K562 (cell line): ENCODE results near the gene SPATS2L. TPM values are rescaled to one million over a fixed set of nuclear protein-coding genes. Genes with fewer than 3 reads are reported as not detected.

Experiments used
- ATAC-seq: fragments of 200-7000 bp; cut with Tn5 transposase; 3 replicates; pipeline ENCODE4 v1.9.1; 2020; ENCODE audit warnings: moderate library complexity
- BruUV-seq: library from RNA; stranded (reverse); fragments of 400-500 nt; replicated peaks from 2 replicates; lab custom pipeline; 2021; lab: Mats Ljungman, UMichigan
- CTCF ChIA-PET: fragments of 300-600 bp; formaldehyde crosslinking; extraction: SDS; loops from one replicate; lab custom pipeline; 2021; ENCODE audit warnings: low intra/inter-chr PET ratio; lab: Yijun Ruan, JAX
- POLR2A ChIA-PET: fragments of 300-600, 350-650 bp; sonication (Branson Sonifier 250); formaldehyde crosslinking; extraction: SDS; loops from one replicate; lab custom pipeline; 2021; ENCODE audit warnings: antibody characterized with exemption, inconsistent platforms; lab: Yijun Ruan, JAX
- DNase-seq, 4 experiments: peaks; one replicate each; pipeline versions ENCODE4 v3.0.0 to v3.0.0-alpha.2; 2011 to 2018; ENCODE audit warnings: low spot score in 3 of 4, mixed read lengths in 3 of 4; ENCODE audit errors: extremely low read depth in 1 of 4
- FAIRE-seq: peaks from 2 replicates; lab custom pipeline; 2011; peaks lifted over from hg19 to GRCh38; lab: Jason Lieb, UNC
- H2AFZ ChIP-seq: 2 replicates; pipeline ENCODE4 v1.6.0; 2011; ENCODE audit warnings: low read depth, low read length, control low read depth, inconsistent platforms
- H3K27ac ChIP-seq: fragments of 200-600 bp; 3 replicates; pipeline ENCODE4 v1.8.0; 2011; ENCODE audit warnings: low read depth, mild to moderate bottlenecking, control low read depth, inconsistent platforms, low read length, moderate library complexity, mixed read lengths; ENCODE audit errors: extremely low read depth
- H3K27me3 ChIP-seq, 2 experiments: fragments of 300-600 bp in 1 of 2; 2 replicates in 1 of 2; 3 replicates in 1 of 2; pipeline versions ENCODE4 v1.6.0 to v1.8.0; 2011; ENCODE audit warnings: inconsistent platforms in 2 of 2, low read length in 2 of 2, mild to moderate bottlenecking in 1 of 2, mixed read lengths in 1 of 2, moderate library complexity in 1 of 2; ENCODE audit not compliant: control insufficient read depth in 2 of 2, insufficient read depth in 2 of 2
- H3K36me3 ChIP-seq: fragments of 300-600 bp; 3 replicates; pipeline ENCODE4 v1.8.0; 2011; ENCODE audit warnings: mild to moderate bottlenecking, low read length, inconsistent platforms; ENCODE audit not compliant: control insufficient read depth, insufficient read depth
- H3K4me1 ChIP-seq, 2 experiments: fragments of 200-600 bp in 1 of 2; replicated peaks in 1 of 2; 2 replicates in 1 of 2; 3 replicates in 1 of 2; pipeline versions ENCODE4 v1.5.1 to v1.8.0; 2011; ENCODE audit warnings: inconsistent platforms in 2 of 2, low read length in 2 of 2, mild to moderate bottlenecking in 1 of 2, mixed read lengths in 1 of 2, moderate library complexity in 1 of 2; ENCODE audit not compliant: control insufficient read depth in 2 of 2, insufficient read depth in 2 of 2
- H3K4me2 ChIP-seq: 2 replicates; pipeline ENCODE4 v1.6.1; 2011; ENCODE audit warnings: low read length, control low read depth, inconsistent platforms, mixed read lengths; ENCODE audit not compliant: insufficient read depth
- H3K4me3 ChIP-seq: fragments of 200-600 bp; sonication (generic), shearing (Covaris generic); 2 replicates; pipeline ENCODE4 v1.5.1; 2016; ENCODE audit warnings: control low read depth, inconsistent platforms
- H3K79me2 ChIP-seq: fragments of 200-600 bp; 3 replicates; pipeline ENCODE4 v1.8.0; 2011; ENCODE audit warnings: low read length, inconsistent platforms; ENCODE audit not compliant: control insufficient read depth, insufficient read depth
- H3K9ac ChIP-seq, 2 experiments: 2 replicates each; pipeline versions ENCODE4 v1.6.0 to v1.6.1; 2011; ENCODE audit warnings: low read depth in 2 of 2, low read length in 2 of 2, control low read depth in 1 of 2, inconsistent platforms in 1 of 2, mild to moderate bottlenecking in 1 of 2, mixed read lengths in 1 of 2; ENCODE audit not compliant: insufficient read depth in 1 of 2
- H3K9me1 ChIP-seq: one replicate; pipeline ENCODE4 v1.6.0; 2011; ENCODE audit warnings: inconsistent platforms, mild to moderate bottlenecking, low read length, moderate library complexity; ENCODE audit not compliant: control insufficient read depth, insufficient read depth
- H3K9me3 ChIP-seq: replicated peaks from 2 replicates; pipeline ENCODE4 v1.5.1; 2011; ENCODE audit warnings: low read depth, low read length, inconsistent platforms; ENCODE audit not compliant: control insufficient read depth, insufficient read depth
- H4K20me1 ChIP-seq: replicated peaks from 2 replicates; pipeline ENCODE4 v1.6.1; 2011; ENCODE audit warnings: low read length, inconsistent platforms, mixed read lengths; ENCODE audit not compliant: control insufficient read depth, insufficient read depth
- CC2D1A ChIP-seq: fragments of 450-650 bp; IDR thresholded peaks from 2 replicates; pipeline ENCODE4 v1.6.1; 2017; ENCODE audit warnings: mild to moderate bottlenecking
- CTCFL ChIP-seq: IDR thresholded peaks from 2 replicates; pipeline ENCODE4 v1.6.1; 2011; ENCODE audit warnings: borderline replicate concordance, low read depth, mild to moderate bottlenecking, moderate library complexity, low read length; ENCODE audit not compliant: insufficient read depth, poor library complexity, severe bottlenecking
- ESRRB ChIP-seq: fragments of 250-450 bp; sonication (Bioruptor Pico); IDR thresholded peaks from 2 replicates; pipeline ENCODE4 v1.5.0; 2020; ENCODE audit warnings: mild to moderate bottlenecking, moderate library complexity, borderline replicate concordance
- JUND ChIP-seq, 2 experiments: IDR thresholded peaks; 2 replicates in 1 of 2; 3 replicates in 1 of 2; pipeline ENCODE4 v1.6.1; 2011; ENCODE audit warnings: borderline replicate concordance in 2 of 2, low read depth in 2 of 2, low read length in 2 of 2, improper control_type of control experiment in 1 of 2, missing biosample characterization in 1 of 2, missing genetic modification characterization in 1 of 2, missing genetic modification reagents in 1 of 2
- LCOR ChIP-seq: sonication (generic); formaldehyde crosslinking; IDR thresholded peaks from 2 replicates; pipeline ENCODE4 v1.8.0; 2022; ENCODE audit warnings: mild to moderate bottlenecking, missing genetic modification reagents
- POU5F1 ChIP-seq: fragments of 150-350 bp; IDR thresholded peaks from 2 replicates; pipeline ENCODE4 v1.6.1; 2014; ENCODE audit warnings: borderline replicate concordance, low read length, low read depth, mild to moderate bottlenecking; ENCODE audit not compliant: partially characterized antibody
- SREBF1 ChIP-seq: fragments of 150-350 bp; IDR thresholded peaks from 2 replicates; pipeline ENCODE4 v1.6.1; 2014; ENCODE audit warnings: antibody characterized with exemption, low read depth, low read length, borderline replicate concordance
- TOE1 ChIP-seq, 2 experiments: fragments of 450-650 bp in 1 of 2; sonication (generic) in 1 of 2; formaldehyde crosslinking in 1 of 2; IDR thresholded peaks; 2 replicates each; pipeline versions ENCODE4 v1.7.1 to v1.8.0; 2016 to 2022; ENCODE audit warnings: borderline replicate concordance in 2 of 2, mild to moderate bottlenecking in 2 of 2, antibody characterized with exemption in 1 of 2, inconsistent platforms in 1 of 2, low read depth in 1 of 2, missing genetic modification reagents in 1 of 2, moderate library complexity in 1 of 2
- YBX1 ChIP-seq: fragments of 450-650 bp; IDR thresholded peaks from 2 replicates; pipeline ENCODE4 v1.7.1; 2016; ENCODE audit warnings: mild to moderate bottlenecking
- ZNF408 ChIP-seq: fragments of 250-450 bp; sonication (Bioruptor Pico); IDR thresholded peaks from 2 replicates; pipeline ENCODE4 v1.4.0; 2020; ENCODE audit warnings: low read depth, mild to moderate bottlenecking, moderate library complexity
- WGBS: fragments of 100-300 bp; shearing (Covaris generic); methylation state at CpG from one replicate; pipeline ENCODE4 v1.1.6; 2016; ENCODE audit warnings: low coverage, mixed read lengths; ENCODE audit not compliant: insufficient coverage; ENCODE audit errors: missing lambda C conversion rate; 5-methylcytosine and 5-hydroxymethylcytosine counted together
- in situ Hi-C: fragments of 300-500 bp; cut with MboI; formaldehyde crosslinking; loops from 4 replicates; pipeline ENCODE4 v1.15.0; 2018; ENCODE audit warnings: inconsistent platforms, mixed read lengths
- intact Hi-C: fragments of 100-400 bp; cut with micrococcal nuclease; formaldehyde crosslinking; loops from 2 replicates; pipeline ENCODE4 v1.14.2; 2022
- polyA plus RNA-seq, 8 experiments: library from polyadenylated mRNA; depleted of rRNA in 4 of 8; stranded (reverse) in 5 of 8; unstranded in 3 of 8; fragments of >200 nt; fragmentation: Nextera tagmentation in 2 of 8; fragmentation: Illumina TruSeq in 1 of 8; extraction: Ambion mirVana in 2 of 8; extraction: Trizol in 1 of 8; gene quantifications; 2 replicates each; pipeline versions ENCODE4 v1.2.1 to v1.2.3, GENCODE V29; 2011 to 2014; ENCODE audit warnings: inconsistent platforms in 1 of 8, missing spikeins in 1 of 8
- total RNA-seq, 7 experiments: library from RNA; depleted of rRNA in 6 of 7; stranded (reverse); fragments of >200 nt in 6 of 7; fragmentation: Illumina TruSeq in 2 of 7; extraction: Trizol in 2 of 7; gene quantifications; 2 replicates each; pipeline versions ENCODE4 v1.2.1 to v1.2.3, GENCODE V29; 2011 to 2021; ENCODE audit warnings: low replicate concordance in 1 of 7
- TF ChIP-seq, protein P1 (sequence below): fragments of 450-650 bp; IDR thresholded peaks from 2 replicates; pipeline ENCODE4 v1.6.1; 2016; ENCODE audit warnings: antibody characterized with exemption
- TF ChIP-seq, protein P2 (sequence below): fragments of 250-450 bp; sonication (Bioruptor Pico); IDR thresholded peaks from 2 replicates; pipeline ENCODE4 v1.5.1; 2021; ENCODE audit warnings: mild to moderate bottlenecking

The SPATS2L gene
- total and polyA plus RNA-seq, 9 of the 15 experiments (the other 6 are each of a cell fraction or from before 2014, with no cell fraction given), result 11.3 to 41.5 (median 24.9) TPM

DNA sequence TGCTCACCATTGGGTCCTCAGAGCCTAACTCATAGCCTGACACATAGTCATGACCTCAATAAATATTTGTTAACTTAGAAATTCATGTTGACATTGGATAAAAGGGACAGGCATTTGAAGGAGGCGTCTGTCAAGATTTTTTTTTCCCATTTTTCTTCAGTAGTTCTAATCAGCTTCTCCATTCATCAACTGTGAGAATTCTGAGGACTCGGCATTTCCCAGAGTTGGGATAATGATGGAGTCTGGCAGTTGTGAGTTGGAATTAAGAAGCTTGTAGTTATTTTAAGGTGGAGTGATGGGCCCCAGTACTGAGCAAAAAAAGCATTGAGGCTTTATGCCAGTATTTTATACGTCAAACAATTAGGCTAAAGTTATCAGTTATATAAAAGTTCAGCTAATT is 4.6 kb downstream of the SPATS2L start:
- peaks cover 8% of the 10 kb centered on the region; the same call in 1 of the 3 replicates for H3K79me2 ChIP-seq
- H3K9me3 ChIP-seq, result no peaks in the 10 kb centered on the region
- H3K9ac ChIP-seq, result no peak overlapping the region
- intact Hi-C loops, result no loop called here
- peaks cover 8 to 13% of the 10 kb centered on the region in 2 experiments; a peak in 4 of 5 replicates for H3K4me1 ChIP-seq
- ATAC-seq, result no peak
- H3K4me3 ChIP-seq, result no peak overlapping the region
- H4K20me1 ChIP-seq, result no peaks in the 10 kb centered on the region
- TF ChIP-seq CTCFL (no peak), LCOR (CRISPR knock-in tag) (no peak), CC2D1A (no peak), SREBF1 (no peak), YBX1 (no peak), JUND (IDR thresholded peaks at IDR 0.05; ENCODE audit: borderline replicate concordance, low read depth, low read length) (no peak), JUND (tag; IDR thresholded peaks at IDR 0.05; ENCODE audit: borderline replicate concordance, low read depth, low read length) (no peak), TOE1 (IDR thresholded peaks at IDR 0.05; ENCODE audit: borderline replicate concordance) (no peak), TOE1 (CRISPR knock-in tag; IDR thresholded peaks at IDR 0.05; ENCODE audit: borderline replicate concordance, low read depth) (no peak), ESRRB (CRISPR knock-in tag) (no peak), ZNF408 (CRISPR knock-in tag) (no peak), POU5F1 (no peak)
- TF ChIP-seq, protein P1, sequence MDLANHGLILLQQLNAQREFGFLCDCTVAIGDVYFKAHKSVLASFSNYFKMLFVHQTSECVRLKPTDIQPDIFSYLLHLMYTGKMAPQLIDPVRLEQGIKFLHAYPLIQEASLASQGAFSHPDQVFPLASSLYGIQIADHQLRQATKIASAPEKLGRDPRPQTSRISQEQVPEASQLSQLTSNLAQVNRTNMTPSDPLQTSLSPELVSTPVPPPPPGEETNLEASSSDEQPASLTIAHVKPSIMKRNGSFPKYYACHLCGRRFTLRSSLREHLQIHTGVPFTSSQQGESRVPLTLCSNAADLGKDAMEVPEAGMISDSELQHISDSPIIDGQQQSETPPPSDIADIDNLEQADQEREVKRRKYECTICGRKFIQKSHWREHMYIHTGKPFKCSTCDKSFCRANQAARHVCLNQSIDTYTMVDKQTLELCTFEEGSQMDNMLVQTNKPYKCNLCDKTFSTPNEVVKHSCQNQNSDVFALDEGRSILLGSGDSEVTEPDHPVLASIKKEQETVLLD, result no peak
- TF ChIP-seq, protein P2, sequence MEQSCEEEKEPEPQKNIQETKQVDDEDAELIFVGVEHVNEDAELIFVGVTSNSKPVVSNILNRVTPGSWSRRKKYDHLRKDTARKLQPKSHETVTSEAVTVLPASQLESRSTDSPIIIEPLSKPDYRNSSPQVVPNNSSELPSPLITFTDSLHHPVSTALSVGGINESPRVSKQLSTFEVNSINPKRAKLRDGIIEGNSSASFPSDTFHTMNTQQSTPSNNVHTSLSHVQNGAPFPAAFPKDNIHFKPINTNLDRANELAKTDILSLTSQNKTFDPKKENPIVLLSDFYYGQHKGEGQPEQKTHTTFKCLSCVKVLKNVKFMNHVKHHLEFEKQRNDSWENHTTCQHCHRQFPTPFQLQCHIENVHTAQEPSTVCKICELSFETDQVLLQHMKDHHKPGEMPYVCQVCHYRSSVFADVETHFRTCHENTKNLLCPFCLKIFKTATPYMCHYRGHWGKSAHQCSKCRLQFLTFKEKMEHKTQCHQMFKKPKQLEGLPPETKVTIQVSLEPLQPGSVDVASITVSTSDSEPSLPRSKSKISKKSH (CRISPR knock-in tag), result no peak
- TF ChIP-seq, all 486 proteins: peak for 0
- Histone ChIP-seq H3K4me2 (no peak overlapping the region), H3K27me3 (no peaks in the 10 kb centered on the region), H3K36me3 (no peaks in the 10 kb centered on the region), H3K9me1 (no peaks in the 10 kb centered on the region), H2AFZ (no peak overlapping the region), H3K27ac (no peak overlapping the region)
- no peak for DNase-seq
- WGBS, result 81% methylated on average over 3 of the region's 3 CpGs
- BruUV-seq, result no TSS peak
- no peak for FAIRE-seq
- in situ Hi-C loops, result no loop called here
- CTCF ChIA-PET, result no interaction called here
- POLR2A ChIA-PET, result no interaction called here
